Ishikawa (cell line): ENCODE results near the gene TMEM119.
A peak's percentile ranks its signal among the peaks of the same experiment; 100 is the strongest.

ENCODE experiments used
- CEBPB ChIP-seq: IDR thresholded peaks from 2 replicates; pipeline ENCODE4 v1.6.1; 2012
- CREB1 ChIP-seq: IDR thresholded peaks from 2 replicates; pipeline ENCODE4 v1.6.1; 2012; ENCODE audit warnings: low read depth
- EGR1 ChIP-seq: IDR thresholded peaks from 2 replicates; pipeline ENCODE4 v1.6.1; 2012
- EP300 ChIP-seq: IDR thresholded peaks from 2 replicates; pipeline ENCODE4 v1.6.1; 2012; ENCODE audit warnings: borderline replicate concordance
- FOXM1 ChIP-seq: IDR thresholded peaks from 2 replicates; pipeline ENCODE4 v1.6.1; 2012; ENCODE audit warnings: low read depth, borderline replicate concordance
- MAX ChIP-seq: IDR thresholded peaks from 2 replicates; pipeline ENCODE4 v1.6.1; 2012
- NFIC ChIP-seq: IDR thresholded peaks from 2 replicates; pipeline ENCODE4 v1.6.1; 2012
- RAD21 ChIP-seq: IDR thresholded peaks from 2 replicates; pipeline ENCODE4 v1.6.1; 2012; ENCODE audit warnings: low read depth
- REST ChIP-seq: IDR thresholded peaks from 2 replicates; pipeline ENCODE4 v1.6.1; 2012; ENCODE audit warnings: low read depth, mild to moderate bottlenecking
- TAF1 ChIP-seq: IDR thresholded peaks from 2 replicates; pipeline ENCODE4 v1.6.1; 2012; ENCODE audit warnings: low read depth, mild to moderate bottlenecking
- TCF12 ChIP-seq: IDR thresholded peaks from 2 replicates; pipeline ENCODE4 v1.6.1; 2012; ENCODE audit warnings: low read depth
- TEAD4 ChIP-seq: IDR thresholded peaks from 2 replicates; pipeline ENCODE4 v1.6.1; 2012
- USF1 ChIP-seq: IDR thresholded peaks from 2 replicates; pipeline ENCODE4 v1.6.1; 2012
- YY1 ChIP-seq: IDR thresholded peaks from 2 replicates; pipeline ENCODE4 v1.6.1; 2012; ENCODE audit warnings: low read depth
- ZBTB7A ChIP-seq: IDR thresholded peaks from 2 replicates; pipeline ENCODE4 v1.6.1; 2012; ENCODE audit warnings: low read depth

TMEM119 gene

GRCh38 chr12:108614639-108615038 is 16.8 kb upstream of the TMEM119 start:
- TF ChIP-seq EGR1, result no peak
- TF ChIP-seq RAD21, result no peak
- TF ChIP-seq TEAD4, result no peak
- no peak for TF ChIP-seq FOXM1
- TF ChIP-seq CEBPB, result no peak
- no peak for TF ChIP-seq TCF12
- TF ChIP-seq TAF1, result no peak
- TF ChIP-seq REST, result no peak
- TF ChIP-seq EP300, result no peak
- no peak for TF ChIP-seq ZBTB7A
- no peak for TF ChIP-seq NFIC
- no peak for TF ChIP-seq YY1
- no peak for TF ChIP-seq USF1
- TF ChIP-seq CREB1, result no peak
- TF ChIP-seq MAX, result no peak

- TF ChIP-seq TAF1 (no peak), TCF12 (no peak), USF1 (no peak), TEAD4 (no peak)
Observed at GRCh38 chr12:108614041-108614440, 16.2 kb upstream of the TMEM119 start.

- TF ChIP-seq TCF12, result no peak
- no peak for TF ChIP-seq YY1
- no peak for TF ChIP-seq TEAD4
- no peak for TF ChIP-seq TAF1
- TF ChIP-seq CREB1, result no peak
- no peak for TF ChIP-seq RAD21
- TF ChIP-seq CEBPB, result no peak
- no peak for TF ChIP-seq EP300
- no peak for TF ChIP-seq REST
- TF ChIP-seq FOXM1, result no peak
- no peak for TF ChIP-seq ZBTB7A
- no peak for TF ChIP-seq NFIC
Observed at GRCh38 chr12:108613548-108613947, 15.7 kb upstream of the TMEM119 start.

GRCh38 chr12:108612788-108613282 is 15.0 kb upstream of the TMEM119 start:
- TF ChIP-seq CREB1 (no peak), CEBPB (0 out of 2 replicates have a peak, but pooled peaks have one; percentile 9)

- peak; percentile 39; the same call in 1 of the 2 replicates for TF ChIP-seq RAD21
- no peak for TF ChIP-seq NFIC
Observed at GRCh38 chr12:108611884-108612415, 14.1 kb upstream of the TMEM119 start.

- no peak for TF ChIP-seq RAD21
Observed at GRCh38 chr12:108610856-108611605, 13.1 kb upstream of the TMEM119 start.

- TF ChIP-seq YY1 (no peak), REST (no peak), USF1 (no peak), TCF12 (no peak), EP300 (no peak), CREB1 (no peak), ZBTB7A (no peak), TAF1 (no peak), RAD21 (no peak), EGR1 (no peak), TEAD4 (no peak), MAX (no peak)
Observed at GRCh38 chr12:108610336-108610815, 12.5 kb upstream of the TMEM119 start.
